ACHN (cell line): Measurements from ENCODE around the gene ARL9.
A peak's percentile ranks its signal among the peaks of the same experiment; 100 is the strongest.
"Not testable (repeated sequence)": the region's sequence is repeated elsewhere in the genome, so short reads cannot be mapped to it uniquely, and the experiment has no call there.

Experiments used
- DNase-seq: peaks from one replicate; pipeline ENCODE4 v3.0.0-alpha.2; 2015
- in situ Hi-C: cut with HindIII; loops from 2 replicates; pipeline ENCODE4 v1.10.0; 2017; ENCODE audit warnings: low sequenced_read_pairs, low pct_ligation_motif_present, low pct_unique_long_range_greater_than_20kb

The ARL9 gene

DNA sequence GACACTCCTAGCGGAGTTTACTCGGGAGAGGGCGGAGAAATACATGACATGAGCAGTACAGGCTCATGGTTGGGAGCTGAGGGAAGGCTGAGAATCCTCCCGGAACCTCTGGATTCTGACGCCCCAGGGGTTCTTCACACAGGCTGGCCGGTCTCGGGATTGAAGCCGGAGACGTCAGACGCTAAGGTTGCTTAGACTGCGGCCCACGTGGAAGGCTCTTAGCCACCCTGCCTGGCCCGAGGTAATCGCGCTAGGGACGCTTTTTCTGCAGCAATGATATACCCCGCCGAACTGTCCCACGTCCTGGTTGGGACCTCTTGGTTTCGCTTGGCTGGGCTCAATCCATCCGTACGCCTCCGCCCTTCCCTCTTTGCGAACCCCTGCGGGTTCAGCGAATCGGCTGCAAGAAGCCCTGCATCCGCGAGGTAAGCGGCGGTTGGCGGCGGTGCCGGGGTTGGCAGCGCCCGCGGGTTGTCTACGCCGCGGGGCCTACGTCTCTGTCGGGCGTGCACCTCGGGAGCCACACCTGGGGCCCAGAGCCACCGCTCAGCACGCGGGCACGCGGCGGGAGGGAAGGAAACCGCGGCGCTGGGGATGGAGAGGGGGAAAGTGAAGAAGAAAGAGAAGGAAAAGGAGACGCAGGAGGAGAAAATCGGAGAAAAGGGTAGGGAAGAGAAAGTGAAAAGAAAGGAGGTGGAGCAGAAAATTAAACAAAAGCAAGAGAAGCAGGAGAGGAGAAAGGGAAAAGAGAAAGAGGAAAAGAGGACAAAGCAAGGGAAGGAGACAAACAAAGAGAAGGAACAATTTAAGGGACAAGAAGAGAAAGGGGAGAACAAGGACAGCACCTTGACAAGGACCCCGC, at the start of gene ARL9:
TSS of gene ARL9 (plus strand) at position 523 of the 862 bp plus-strand sequence. CDS start at position 595, 72 bp downstream.
- DNase-seq, result peak; percentile 18
- in situ Hi-C loops, result no loop called here

DNA sequence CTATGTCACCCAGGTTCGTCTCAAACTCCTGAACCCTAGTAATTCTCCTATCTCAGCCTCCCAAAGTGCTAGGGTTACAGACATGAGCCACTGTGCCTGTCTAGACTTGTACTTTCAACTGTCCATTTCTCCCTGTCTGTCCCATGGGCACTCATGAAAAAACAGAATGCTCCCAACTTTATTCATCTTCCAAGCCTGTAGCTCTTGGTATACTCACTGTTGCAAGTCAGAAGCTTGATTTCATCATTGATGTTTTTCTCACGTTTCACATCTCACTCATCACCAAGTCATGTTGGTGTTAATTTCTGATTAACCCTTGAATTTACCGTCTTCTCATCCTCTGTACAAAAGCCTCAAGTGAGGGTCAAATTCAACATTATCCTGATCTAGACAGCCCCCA, 45.5 kb upstream of the ARL9 start:
- in situ Hi-C loops, result no loop called here
- DNase-seq, result no peak

DNA sequence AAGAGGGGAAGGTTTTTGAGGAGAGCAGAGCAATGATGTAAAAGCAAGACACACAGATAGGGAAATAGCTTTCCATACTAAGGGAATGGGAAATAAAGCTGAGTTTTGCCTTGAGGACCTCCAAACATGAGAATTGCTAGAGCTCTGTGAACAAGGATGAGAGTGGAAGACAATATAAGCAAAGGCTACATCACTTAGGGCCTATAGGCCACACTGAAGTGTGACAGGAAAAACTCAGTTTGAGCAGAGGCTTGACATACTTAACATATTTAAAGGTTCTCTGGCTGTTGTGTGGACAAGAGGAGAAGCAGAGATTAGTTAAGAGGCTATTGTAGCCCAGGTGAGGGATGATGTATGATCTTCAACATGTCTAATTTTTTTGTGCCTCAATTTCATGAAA, 43.4 kb upstream of the ARL9 start:
- in situ Hi-C loops, result no loop called here
- DNase-seq, result no peak

GRCh38 chr4:56463711-56464110, 41.9 kb upstream of the ARL9 start:
- in situ Hi-C loops, result no loop called here
- DNase-seq, result no peak

DNA sequence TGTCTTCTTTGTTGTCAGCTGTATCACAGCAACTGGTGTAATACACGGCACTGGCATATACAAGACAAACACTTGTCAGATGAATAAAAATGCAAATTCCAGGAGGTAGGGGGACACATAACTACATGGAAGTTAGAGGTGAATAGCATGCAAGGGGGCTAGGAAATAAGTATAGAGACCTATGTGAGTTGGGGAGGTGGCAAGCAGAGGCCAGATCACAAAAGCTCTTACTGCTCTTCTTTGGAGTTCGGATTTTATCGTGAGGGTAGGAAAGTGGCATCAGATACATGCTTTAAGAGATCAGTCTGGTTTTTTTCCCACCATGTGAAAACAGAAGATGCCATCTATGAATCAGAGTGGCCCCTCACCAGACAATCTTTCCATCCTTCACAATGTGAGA, 41.0 kb upstream of the ARL9 start:
- no peak for DNase-seq
- in situ Hi-C loops, result no loop called here

DNA sequence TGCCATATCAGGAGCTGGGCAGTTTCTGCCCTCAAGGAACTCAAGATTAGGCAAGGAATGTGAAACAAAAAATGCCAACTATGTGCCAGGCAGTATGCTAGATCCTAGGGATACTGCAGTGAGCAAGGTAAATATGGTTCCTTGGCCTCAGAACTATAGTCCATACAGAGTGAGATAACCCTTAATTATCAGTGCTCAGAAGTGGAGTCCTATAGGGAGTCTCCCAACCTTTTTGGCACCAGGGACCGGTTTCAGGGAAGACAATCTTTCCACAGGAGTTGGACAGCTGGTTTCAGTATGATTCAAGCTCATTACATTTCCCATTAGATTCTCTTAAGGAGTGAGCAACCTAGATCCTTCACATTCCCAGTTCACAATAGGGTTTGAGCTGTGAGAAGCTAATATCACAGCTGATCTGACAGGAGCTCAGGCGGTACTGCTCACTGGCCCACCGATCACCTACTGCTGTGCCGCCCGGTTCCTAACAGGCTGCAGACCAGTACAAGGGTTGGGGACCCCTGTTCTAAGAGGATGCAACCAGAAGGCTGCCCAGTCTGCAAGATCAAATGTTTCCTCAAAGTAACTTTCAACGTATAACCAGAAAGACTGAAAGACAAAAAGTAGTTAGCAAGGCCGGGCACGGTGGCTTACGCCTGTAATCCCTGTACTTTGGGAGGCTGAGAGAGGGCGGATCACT, 39.8 kb upstream of the ARL9 start:
- in situ Hi-C loops, result no loop called here

GRCh38 chr4:56466296-56466761, 39.3 kb upstream of the ARL9 start:
- in situ Hi-C loops, result not testable (repeated sequence)

More for the DNA sequence above, 39.8 kb upstream of the ARL9 start:
- DNase-seq, result peak; percentile 17

DNA sequence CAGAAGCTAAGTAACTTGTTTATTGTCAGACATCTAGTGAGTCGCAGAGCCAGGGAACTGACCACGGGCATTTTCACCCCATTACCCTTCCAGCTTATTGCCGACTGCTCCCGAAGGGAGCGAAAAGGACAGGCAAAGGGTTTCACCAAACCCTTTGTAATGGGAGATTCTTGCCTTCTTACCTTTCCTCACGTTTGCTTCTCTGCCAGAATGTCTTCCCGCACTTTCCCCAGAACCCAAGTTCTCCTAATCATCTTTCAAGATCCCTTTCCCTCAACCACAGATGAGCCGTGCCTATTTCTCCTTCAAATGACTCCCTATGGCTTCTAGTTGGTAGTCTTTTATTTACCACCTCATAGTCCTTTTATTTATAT, 38.7 kb upstream of the ARL9 start:
- in situ Hi-C loops, result no loop called here
- DNase-seq, result no peak

More at GRCh38 chr4:56466296-56466761, 39.3 kb upstream of the ARL9 start:
- peak; percentile 82 for DNase-seq

GRCh38 chr4:56467284-56468096, 38.1 kb upstream of the ARL9 start, which contains the start of gene SRP72:
Gene SRP72 (plus strand): TSS chr4:56467617. CDS start chr4:56467636, 19 bp downstream.
- in situ Hi-C loops, result no loop called here
- peak; percentile 87 for DNase-seq

GRCh38 chr4:56468097-56468422, 37.5 kb upstream of the ARL9 start:
- in situ Hi-C loops, result no loop called here
- peak; percentile 53 for DNase-seq

- in situ Hi-C loops, result no loop called here
These were observed 35.9 kb upstream of the ARL9 start for GRCh38 chr4:56469489-56470210.

GRCh38 chr4:56475917-56476316, 29.7 kb upstream of the ARL9 start:
- DNase-seq, result no peak
- in situ Hi-C loops, result no loop called here

More at GRCh38 chr4:56469489-56470210, 35.9 kb upstream of the ARL9 start:
- no peak for DNase-seq

GRCh38 chr4:56477192-56477702, 28.3 kb upstream of the ARL9 start:
- DNase-seq, result no peak
- in situ Hi-C loops, result no loop called here

- in situ Hi-C loops, result no loop called here
- DNase-seq, result no peak
These were observed 24.9 kb upstream of the ARL9 start for GRCh38 chr4:56480691-56481090.

GRCh38 chr4:56496241-56496640, 9.3 kb upstream of the ARL9 start:
- in situ Hi-C loops, result no loop called here
- DNase-seq, result no peak

- in situ Hi-C loops, result no loop called here
- no peak for DNase-seq
These were observed 5.5 kb downstream of the ARL9 start for GRCh38 chr4:56511098-56511497.

DNA sequence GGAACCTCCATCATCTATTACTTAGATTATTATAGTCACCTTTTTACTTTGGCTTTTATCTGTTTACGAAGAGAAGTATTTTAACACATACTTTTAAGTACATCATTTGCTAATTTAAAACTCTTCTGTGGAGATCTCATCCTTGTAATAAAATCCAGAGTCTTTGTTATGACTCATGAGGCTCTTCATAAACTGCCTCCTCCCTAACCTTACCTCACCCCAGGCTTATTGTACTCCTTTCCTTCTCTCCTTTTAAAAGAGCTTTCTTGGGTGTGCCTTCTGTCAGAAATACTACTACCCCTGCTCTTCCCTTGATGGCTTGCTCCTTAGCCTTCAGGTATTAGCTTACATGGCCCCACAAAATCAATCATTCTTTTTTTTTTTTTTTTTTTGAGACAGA, 6.6 kb downstream of the ARL9 start:
- in situ Hi-C loops, result no loop called here
- no peak for DNase-seq

- DNase-seq, result no peak
- in situ Hi-C loops, result no loop called here
These were observed 7.9 kb downstream of the ARL9 start for GRCh38 chr4:56513517-56513916.
